ENCODE measurements around the gene ARPP19.
A peak's percentile ranks its signal among the peaks of the same experiment; 100 is the strongest.
"Not testable (repeated sequence)": the region's sequence is repeated elsewhere in the genome, so short reads cannot be mapped to it uniquely, and the experiment has no call there.

ARPP19 gene

GRCh38 chr15:52568601-52569585, at the start of gene ARPP19:
TSS of gene ARPP19 (minus strand) at chr15:52569030. CDS start at chr15:52568892, 138 bp downstream.
- H3K27me3 ChIP-seq (ENCODE audit: control insufficient read depth in 2 of 2, insufficient read depth in 2 of 2, low read length in 2 of 2) = no peaks in the 10 kb centered on the region
- H3K9me3 ChIP-seq (ENCODE audit: control insufficient read depth in 2 of 2, low read length in 2 of 2) = no peaks in the 10 kb centered on the region
- H3K4me1 ChIP-seq (ENCODE audit: control insufficient read depth in 2 of 2, insufficient read depth in 2 of 2, low read length in 2 of 2) = peaks cover 13 to 14% of the 10 kb centered on the region in 2 donors
- no peaks in the 10 kb centered on the region for H3K36me3 ChIP-seq (ENCODE audit: control insufficient read depth in 2 of 2, insufficient read depth in 2 of 2, low read length in 2 of 2)
- H3K27ac ChIP-seq (ENCODE audit: low read depth in 2 of 2, low read length in 2 of 2) = peak within 1 kb of the TSS; percentile 95 to 96
- H3K9ac ChIP-seq (ENCODE audit: low read depth in 1 of 2, low read length in 2 of 2) = peak within 1 kb of the TSS; percentile 86 to 96
- peak within 1 kb of the TSS; percentile 85 to 90 for H3K4me3 ChIP-seq (ENCODE audit: low read length in 2 of 2)

DNA sequence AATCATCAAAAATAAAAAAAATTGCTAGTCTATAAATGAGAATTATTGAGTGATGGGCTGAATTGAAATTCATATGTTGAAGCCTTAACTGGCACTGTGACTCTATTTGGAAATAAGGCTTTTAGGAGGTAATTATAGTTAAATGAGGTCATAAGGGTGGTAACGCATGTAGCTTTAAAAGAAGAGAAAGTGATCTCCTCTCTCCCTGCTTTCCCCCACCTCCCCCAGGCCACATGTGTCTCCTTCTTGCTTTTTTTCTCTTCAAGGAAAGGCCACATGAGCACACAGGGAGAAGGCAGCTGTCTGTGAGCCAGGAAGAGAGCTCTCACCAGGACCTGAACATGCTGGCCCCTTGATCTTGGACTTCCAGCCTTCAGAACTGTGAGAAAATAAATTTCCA, 48.2 kb upstream of the ARPP19 start:
- H3K36me3 ChIP-seq (ENCODE audit: control insufficient read depth in 2 of 2, insufficient read depth in 2 of 2, low read length in 2 of 2) = peaks cover 28 to 36% of the 10 kb centered on the region in 2 donors

GRCh38 chr15:52615302-52615701, 46.5 kb upstream of the ARPP19 start:
- H3K27me3 ChIP-seq (ENCODE audit: control insufficient read depth in 2 of 2, insufficient read depth in 2 of 2, low read length in 2 of 2) = no peaks in the 10 kb centered on the region
- no peaks in the 10 kb centered on the region for H3K4me1 ChIP-seq (ENCODE audit: control insufficient read depth in 2 of 2, insufficient read depth in 2 of 2, low read length in 2 of 2)
- no peak overlapping the region for H3K9ac ChIP-seq (ENCODE audit: low read depth in 1 of 2, low read length in 2 of 2)
- H3K9me3 ChIP-seq (ENCODE audit: control insufficient read depth in 2 of 2, low read length in 2 of 2) = no peaks in the 10 kb centered on the region
- no peak overlapping the region for H3K4me3 ChIP-seq (ENCODE audit: low read length in 2 of 2)
- peaks cover 29 to 47% of the 10 kb centered on the region in 2 donors for H3K36me3 ChIP-seq (ENCODE audit: control insufficient read depth in 2 of 2, insufficient read depth in 2 of 2, low read length in 2 of 2)
- H3K27ac ChIP-seq (ENCODE audit: low read depth in 2 of 2, low read length in 2 of 2) = no peak overlapping the region

More for the DNA sequence above, 48.2 kb upstream of the ARPP19 start:
- Histone ChIP-seq H3K9me3 (ENCODE audit: control insufficient read depth in 2 of 2, low read length in 2 of 2) (no peaks in the 10 kb centered on the region), H3K4me3 (ENCODE audit: low read length in 2 of 2) (no peak overlapping the region), H3K27me3 (ENCODE audit: control insufficient read depth in 2 of 2, insufficient read depth in 2 of 2, low read length in 2 of 2) (no peaks in the 10 kb centered on the region), H3K9ac (ENCODE audit: low read depth in 1 of 2, low read length in 2 of 2) (no peak overlapping the region), H3K27ac (ENCODE audit: low read depth in 2 of 2, low read length in 2 of 2) (no peak overlapping the region), H3K4me1 (ENCODE audit: control insufficient read depth in 2 of 2, insufficient read depth in 2 of 2, low read length in 2 of 2) (no peaks in the 10 kb centered on the region)

- Histone ChIP-seq H3K9me3 (ENCODE audit: control insufficient read depth in 2 of 2, low read length in 2 of 2) (no peaks in the 10 kb centered on the region), H3K27ac (ENCODE audit: low read depth in 2 of 2, low read length in 2 of 2) (no peak overlapping the region), H3K27me3 (ENCODE audit: control insufficient read depth in 2 of 2, insufficient read depth in 2 of 2, low read length in 2 of 2) (no peaks in the 10 kb centered on the region), H3K4me1 (ENCODE audit: control insufficient read depth in 2 of 2, insufficient read depth in 2 of 2, low read length in 2 of 2) (no peaks in the 10 kb centered on the region), H3K36me3 (ENCODE audit: control insufficient read depth in 2 of 2, insufficient read depth in 2 of 2, low read length in 2 of 2) (peaks cover 43 to 55% of the 10 kb centered on the region in 2 donors), H3K9ac (ENCODE audit: low read depth in 1 of 2, low read length in 2 of 2) (no peak overlapping the region), H3K4me3 (ENCODE audit: low read length in 2 of 2) (no peak overlapping the region)
Measured at GRCh38 chr15:52609593-52609992, 40.8 kb upstream of the ARPP19 start.

- peaks cover 34 to 35% of the 10 kb centered on the region in 2 donors for H3K36me3 ChIP-seq (ENCODE audit: control insufficient read depth in 2 of 2, insufficient read depth in 2 of 2, low read length in 2 of 2)
Measured at GRCh38 chr15:52584414-52584813, 15.6 kb upstream of the ARPP19 start.

GRCh38 chr15:52579852-52580251, 11.0 kb upstream of the ARPP19 start:
- H3K4me1 ChIP-seq (ENCODE audit: control insufficient read depth in 2 of 2, insufficient read depth in 2 of 2, low read length in 2 of 2) = no peaks in the 10 kb centered on the region
- H3K36me3 ChIP-seq (ENCODE audit: control insufficient read depth in 2 of 2, insufficient read depth in 2 of 2, low read length in 2 of 2) = peaks cover 14 to 25% of the 10 kb centered on the region in 2 donors
- H3K4me3 ChIP-seq (ENCODE audit: low read length in 2 of 2) = no peak overlapping the region
- H3K9ac ChIP-seq (ENCODE audit: low read depth in 1 of 2, low read length in 2 of 2) = no peak overlapping the region
- H3K27me3 ChIP-seq (ENCODE audit: control insufficient read depth in 2 of 2, insufficient read depth in 2 of 2, low read length in 2 of 2) = no peaks in the 10 kb centered on the region
- H3K9me3 ChIP-seq (ENCODE audit: control insufficient read depth in 2 of 2, low read length in 2 of 2) = no peaks in the 10 kb centered on the region
- no peak overlapping the region for H3K27ac ChIP-seq (ENCODE audit: low read depth in 2 of 2, low read length in 2 of 2)

More at GRCh38 chr15:52584414-52584813, 15.6 kb upstream of the ARPP19 start:
- H3K4me1 ChIP-seq (ENCODE audit: control insufficient read depth in 2 of 2, insufficient read depth in 2 of 2, low read length in 2 of 2) = no peaks in the 10 kb centered on the region
- no peak overlapping the region for H3K9ac ChIP-seq (ENCODE audit: low read depth in 1 of 2, low read length in 2 of 2)
- no peaks in the 10 kb centered on the region for H3K9me3 ChIP-seq (ENCODE audit: control insufficient read depth in 2 of 2, low read length in 2 of 2)
- H3K27ac ChIP-seq (ENCODE audit: low read depth in 2 of 2, low read length in 2 of 2) = no peak overlapping the region
- H3K4me3 ChIP-seq (ENCODE audit: low read length in 2 of 2) = no peak overlapping the region
- no peaks in the 10 kb centered on the region for H3K27me3 ChIP-seq (ENCODE audit: control insufficient read depth in 2 of 2, insufficient read depth in 2 of 2, low read length in 2 of 2)

GRCh38 chr15:52576692-52577091, 7.9 kb upstream of the ARPP19 start:
- H3K4me3 ChIP-seq (ENCODE audit: low read length in 2 of 2) = no peak overlapping the region
- H3K36me3 ChIP-seq (ENCODE audit: control insufficient read depth in 2 of 2, insufficient read depth in 2 of 2, low read length in 2 of 2) = peaks cover under 1 to 3% of the 10 kb centered on the region in 2 donors
- no peaks in the 10 kb centered on the region for H3K9me3 ChIP-seq (ENCODE audit: control insufficient read depth in 2 of 2, low read length in 2 of 2)
- H3K4me1 ChIP-seq (ENCODE audit: control insufficient read depth in 2 of 2, insufficient read depth in 2 of 2, low read length in 2 of 2) = no peaks in the 10 kb centered on the region
- no peaks in the 10 kb centered on the region for H3K27me3 ChIP-seq (ENCODE audit: control insufficient read depth in 2 of 2, insufficient read depth in 2 of 2, low read length in 2 of 2)
- no peak overlapping the region for H3K27ac ChIP-seq (ENCODE audit: low read depth in 2 of 2, low read length in 2 of 2)
- no peak overlapping the region for H3K9ac ChIP-seq (ENCODE audit: low read depth in 1 of 2, low read length in 2 of 2)

- H3K4me1 ChIP-seq (ENCODE audit: control insufficient read depth in 2 of 2, insufficient read depth in 2 of 2, low read length in 2 of 2); H3K27ac ChIP-seq (ENCODE audit: low read depth in 2 of 2, low read length in 2 of 2); H3K36me3 ChIP-seq (ENCODE audit: control insufficient read depth in 2 of 2, insufficient read depth in 2 of 2, low read length in 2 of 2); H3K4me3 ChIP-seq (ENCODE audit: low read length in 2 of 2); H3K27me3 ChIP-seq (ENCODE audit: control insufficient read depth in 2 of 2, insufficient read depth in 2 of 2, low read length in 2 of 2); H3K9me3 ChIP-seq (ENCODE audit: control insufficient read depth in 2 of 2, low read length in 2 of 2); H3K9ac ChIP-seq (ENCODE audit: low read depth in 1 of 2, low read length in 2 of 2): not testable (repeated sequence)
Measured at GRCh38 chr15:52575573-52575972, 6.7 kb upstream of the ARPP19 start.

- no peak overlapping the region for H3K4me3 ChIP-seq (ENCODE audit: low read length in 2 of 2)
- H3K36me3 ChIP-seq (ENCODE audit: control insufficient read depth in 2 of 2, insufficient read depth in 2 of 2, low read length in 2 of 2) = no peaks in the 10 kb centered on the region
Measured at GRCh38 chr15:52575072-52575471, 6.2 kb upstream of the ARPP19 start.

GRCh38 chr15:52574623-52575022, 5.8 kb upstream of the ARPP19 start:
- not testable (repeated sequence) for H3K27me3 ChIP-seq (ENCODE audit: control insufficient read depth in 2 of 2, insufficient read depth in 2 of 2, low read length in 2 of 2); H3K4me1 ChIP-seq (ENCODE audit: control insufficient read depth in 2 of 2, insufficient read depth in 2 of 2, low read length in 2 of 2); H3K27ac ChIP-seq (ENCODE audit: low read depth in 2 of 2, low read length in 2 of 2); H3K4me3 ChIP-seq (ENCODE audit: low read length in 2 of 2); H3K9ac ChIP-seq (ENCODE audit: low read depth in 1 of 2, low read length in 2 of 2); H3K9me3 ChIP-seq (ENCODE audit: control insufficient read depth in 2 of 2, low read length in 2 of 2); H3K36me3 ChIP-seq (ENCODE audit: control insufficient read depth in 2 of 2, insufficient read depth in 2 of 2, low read length in 2 of 2)

More at GRCh38 chr15:52575072-52575471, 6.2 kb upstream of the ARPP19 start:
- no peak overlapping the region for H3K9ac ChIP-seq (ENCODE audit: low read depth in 1 of 2, low read length in 2 of 2)
- H3K9me3 ChIP-seq (ENCODE audit: control insufficient read depth in 2 of 2, low read length in 2 of 2) = no peaks in the 10 kb centered on the region
- H3K4me1 ChIP-seq (ENCODE audit: control insufficient read depth in 2 of 2, insufficient read depth in 2 of 2, low read length in 2 of 2) = no peaks in the 10 kb centered on the region
- H3K27ac ChIP-seq (ENCODE audit: low read depth in 2 of 2, low read length in 2 of 2) = no peak overlapping the region
- no peaks in the 10 kb centered on the region for H3K27me3 ChIP-seq (ENCODE audit: control insufficient read depth in 2 of 2, insufficient read depth in 2 of 2, low read length in 2 of 2)

Data from mucosa of rectum (tissue), 2 donors.